ENCODE measurements around the gene SFTPB. TPM values are rescaled to one million over a fixed set of nuclear protein-coding genes. Genes with fewer than 3 reads are reported as not detected.
"Not testable (repeated sequence)": the region's sequence is repeated elsewhere in the genome, so short reads cannot be mapped to it uniquely, and the experiment has no call there.

The SFTPB gene
- total RNA-seq, 2 donors from 2014 or later = not detected

- H3K27ac ChIP-seq = no peak overlapping the region
Observed at GRCh38 chr2:85660725-85661124, 7.3 kb downstream of the SFTPB start.

GRCh38 chr2:85660301-85660700 lies 7.7 kb downstream of the SFTPB start:
- not testable (repeated sequence) for ATAC-seq (ENCODE audit: insufficient number of reproducible peaks, low FRiP score, low read depth); H3K36me3 ChIP-seq; H3K9me3 ChIP-seq; H3K4me3 ChIP-seq; H3K27ac ChIP-seq; DNase-seq (ENCODE audit: low spot score); H3K27me3 ChIP-seq (replicated peaks; ENCODE audit: insufficient read depth)
- peaks cover 3 to 13% of the 10 kb centered on the region in 2 donors for H3K4me1 ChIP-seq (ENCODE audit: control insufficient read depth in 1 of 2, low read depth in 2 of 2)

More at GRCh38 chr2:85660725-85661124, 7.3 kb downstream of the SFTPB start:
- peaks cover 3 to 13% of the 10 kb centered on the region in 2 donors for H3K4me1 ChIP-seq (ENCODE audit: control insufficient read depth in 1 of 2, low read depth in 2 of 2)
- no peak overlapping the region for H3K4me3 ChIP-seq
- H3K27me3 ChIP-seq (replicated peaks; ENCODE audit: insufficient read depth) = no peaks in the 10 kb centered on the region
- TF ChIP-seq CTCF (IDR thresholded peaks at IDR 0.05) = no peak
- no peak for DNase-seq (ENCODE audit: low spot score)
- no peak for ATAC-seq (ENCODE audit: insufficient number of reproducible peaks, low FRiP score, low read depth)
- no peaks in the 10 kb centered on the region for H3K36me3 ChIP-seq
- H3K9me3 ChIP-seq = no peaks in the 10 kb centered on the region

- no peak for TF ChIP-seq CTCF (IDR thresholded peaks at IDR 0.05)
- ATAC-seq (ENCODE audit: insufficient number of reproducible peaks, low FRiP score, low read depth) (no peak), DNase-seq (ENCODE audit: low spot score) (no peak)
- Histone ChIP-seq H3K4me1 (ENCODE audit: control insufficient read depth in 1 of 2, low read depth in 2 of 2) (peaks cover 3 to 13% of the 10 kb centered on the region in 2 donors), H3K27me3 (replicated peaks; ENCODE audit: insufficient read depth) (no peaks in the 10 kb centered on the region), H3K9me3 (no peaks in the 10 kb centered on the region), H3K36me3 (no peaks in the 10 kb centered on the region), H3K27ac (no peak overlapping the region), H3K4me3 (no peak overlapping the region)
Observed at GRCh38 chr2:85659324-85659981, 8.5 kb downstream of the SFTPB start.

- ATAC-seq (ENCODE audit: insufficient number of reproducible peaks, low FRiP score, low read depth); H3K27ac ChIP-seq; H3K4me3 ChIP-seq; H3K4me1 ChIP-seq (ENCODE audit: control insufficient read depth in 1 of 2, low read depth in 2 of 2); DNase-seq (ENCODE audit: low spot score); H3K27me3 ChIP-seq (replicated peaks; ENCODE audit: insufficient read depth); H3K36me3 ChIP-seq; H3K9me3 ChIP-seq: not testable (repeated sequence)
Observed at GRCh38 chr2:85657399-85657798, 10.6 kb downstream of the SFTPB start.

- Histone ChIP-seq H3K36me3 (peaks cover 7% of the 10 kb centered on the region), H3K9me3 (no peaks in the 10 kb centered on the region), H3K27ac (no peak overlapping the region), H3K4me1 (ENCODE audit: control insufficient read depth in 1 of 2, low read depth in 2 of 2) (peaks cover 0 to under 1% of the 10 kb centered on the region in 2 donors), H3K27me3 (replicated peaks; ENCODE audit: insufficient read depth) (no peaks in the 10 kb centered on the region), H3K4me3 (no peak overlapping the region)
- no peak for DNase-seq (ENCODE audit: low spot score)
- ATAC-seq (ENCODE audit: insufficient number of reproducible peaks, low FRiP score, low read depth) = no peak
- no peak for TF ChIP-seq CTCF (IDR thresholded peaks at IDR 0.05)
Observed at GRCh38 chr2:85656468-85656867, 11.5 kb downstream of the SFTPB start.

GRCh38 chr2:85655961-85656417 lies 12.0 kb downstream of the SFTPB start:
- Histone ChIP-seq H3K4me1 (ENCODE audit: control insufficient read depth in 1 of 2, low read depth in 2 of 2) (no peaks in the 10 kb centered on the region), H3K27me3 (replicated peaks; ENCODE audit: insufficient read depth) (no peaks in the 10 kb centered on the region), H3K27ac (no peak overlapping the region), H3K9me3 (no peaks in the 10 kb centered on the region), H3K4me3 (no peak overlapping the region), H3K36me3 (peaks cover 11% of the 10 kb centered on the region)
- no peak for ATAC-seq (ENCODE audit: insufficient number of reproducible peaks, low FRiP score, low read depth)
- TF ChIP-seq CTCF (IDR thresholded peaks at IDR 0.05) = no peak
- DNase-seq (ENCODE audit: low spot score) = no peak
